Activated T-cell treated with anti-CD3 and anti-CD28 coated beads for 24 hours (primary cell): ENCODE results near the gene EIF5A2.

Experiments
- DNase-seq: peaks from one replicate; pipeline ENCODE4 v3.0.0-alpha.2; 2020; ENCODE audit warnings: low read depth

EIF5A2 gene

DNA sequence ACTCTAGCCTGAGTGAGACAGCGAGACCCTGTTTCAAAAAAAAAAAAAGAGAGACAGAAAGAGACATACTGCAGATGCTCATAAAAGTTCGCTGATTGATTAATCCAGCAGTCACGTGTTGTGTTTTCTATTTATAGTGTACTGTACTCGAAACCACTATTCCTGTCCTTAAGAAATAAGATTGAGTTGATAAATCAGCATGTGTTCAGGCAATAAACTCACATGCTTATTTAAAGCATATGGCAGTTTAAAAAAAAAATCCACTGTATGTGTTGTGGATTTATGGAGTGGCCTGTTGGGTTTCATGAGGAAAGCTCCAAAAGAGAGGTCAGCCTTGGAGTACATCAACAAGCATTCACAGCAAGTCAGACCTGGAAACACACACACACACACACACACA lies 56.1 kb downstream of the EIF5A2 start:
- no peak for DNase-seq

DNA sequence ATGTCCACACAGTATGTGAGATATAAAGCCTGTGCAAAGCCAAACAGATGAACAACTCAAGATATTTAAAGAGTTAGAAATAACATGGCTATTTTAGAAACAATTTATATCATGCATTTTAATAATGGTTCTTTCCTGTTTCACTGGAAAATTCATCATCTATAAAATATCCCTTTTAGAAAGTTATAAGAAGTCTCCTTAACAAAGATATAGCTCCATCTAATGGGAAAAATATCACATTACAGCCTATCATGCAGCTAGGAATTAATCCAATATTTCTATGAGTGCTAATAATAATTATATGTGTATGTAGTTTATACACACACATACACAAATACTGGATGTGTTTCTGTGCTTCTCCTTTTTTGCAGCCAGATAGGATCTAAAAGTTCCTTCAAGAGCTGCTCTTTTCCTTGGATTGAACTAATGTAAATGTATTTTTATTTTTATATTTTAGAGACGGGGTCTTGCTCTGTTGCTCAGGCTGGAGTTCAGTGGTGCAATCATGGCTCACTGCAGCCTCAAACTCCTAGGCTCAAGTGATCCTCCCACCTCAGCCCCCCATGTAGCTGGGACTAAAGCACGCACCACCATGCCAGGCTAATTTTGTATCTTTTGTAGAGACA lies 60.0 kb downstream of the EIF5A2 start:
- no peak for DNase-seq

- no peak for DNase-seq
Observed at GRCh38 chr3:170844377-170844776, 64.1 kb downstream of the EIF5A2 start.

- DNase-seq, result no peak
Observed at GRCh38 chr3:170840291-170840859, 68.1 kb downstream of the EIF5A2 start.

DNA sequence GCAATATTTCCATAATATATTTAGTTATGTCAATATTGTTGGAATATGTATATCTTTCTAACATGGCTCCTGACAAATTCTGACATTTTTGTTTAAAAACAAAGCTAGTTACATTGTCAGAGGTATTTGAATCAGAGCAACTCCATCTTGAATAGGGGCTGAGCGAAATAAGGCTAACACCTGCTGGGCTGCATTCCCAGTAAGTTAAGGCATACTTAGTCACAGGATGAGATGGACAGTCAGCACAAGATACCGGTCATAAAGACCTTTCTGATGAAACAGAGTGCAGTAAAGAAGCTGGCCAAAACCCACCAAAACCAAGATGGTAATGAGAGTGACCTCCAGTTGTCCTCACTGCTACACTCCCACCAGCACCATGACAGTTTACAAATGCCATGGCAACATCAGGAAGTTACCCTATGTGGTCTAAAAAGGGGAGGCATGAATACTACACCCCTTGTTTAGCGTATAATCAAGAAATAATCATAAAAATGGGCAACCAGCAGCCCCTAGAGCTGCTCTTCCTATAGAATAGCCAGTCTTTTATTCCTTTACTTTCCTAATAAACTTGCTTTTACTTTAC lies 68.8 kb downstream of the EIF5A2 start:
- DNase-seq, result no peak
